Skeletal muscle tissue (tissue), 4 donors: ENCODE measurements around the gene OAS3. TPM values are rescaled to one million over a fixed set of nuclear protein-coding genes. Genes with fewer than 3 reads are reported as not detected.

Source experiments
- H3K27ac ChIP-seq: one replicate; pipeline ENCODE4 v1.7.0; 2013; ENCODE audit warnings: mild to moderate bottlenecking, low read depth, low read length, inconsistent platforms
- H3K27me3 ChIP-seq, 3 donors: one replicate each; pipeline ENCODE4 v1.7.0; 2013; ENCODE audit warnings: low read length in 3 of 3; ENCODE audit not compliant: control insufficient read depth in 3 of 3, insufficient read depth in 3 of 3
- H3K36me3 ChIP-seq, 3 donors: one replicate each; pipeline ENCODE4 v1.7.0; 2013; ENCODE audit warnings: low read length in 3 of 3; ENCODE audit not compliant: control insufficient read depth in 3 of 3, insufficient read depth in 3 of 3
- H3K4me1 ChIP-seq, 3 donors: one replicate each; pipeline ENCODE4 v1.7.0; 2013; ENCODE audit warnings: low read length in 3 of 3, mild to moderate bottlenecking in 3 of 3; ENCODE audit not compliant: control insufficient read depth in 3 of 3, insufficient read depth in 3 of 3
- H3K4me3 ChIP-seq, 3 donors: one replicate each; pipeline ENCODE4 v1.7.0; 2013; ENCODE audit warnings: low read length in 3 of 3
- H3K9ac ChIP-seq, 3 donors: one replicate each; pipeline ENCODE4 v1.7.0; 2013; ENCODE audit warnings: low read length in 3 of 3, mild to moderate bottlenecking in 3 of 3, moderate library complexity in 2 of 3, low read depth in 1 of 3
- H3K9me3 ChIP-seq, 3 donors: one replicate each; pipeline ENCODE4 v1.7.0; 2013; ENCODE audit warnings: low read length in 3 of 3; ENCODE audit not compliant: control insufficient read depth in 3 of 3
- total RNA-seq: library from RNA; depleted of rRNA; stranded (reverse); fragments of >200 nt; gene quantifications from one replicate; pipeline ENCODE4 v1.2.3, GENCODE V29; 2014
- donor health status: Osteomylitis.

Gene OAS3
- total RNA-seq, 1 donor from 2014 or later, result 6.3 TPM

DNA sequence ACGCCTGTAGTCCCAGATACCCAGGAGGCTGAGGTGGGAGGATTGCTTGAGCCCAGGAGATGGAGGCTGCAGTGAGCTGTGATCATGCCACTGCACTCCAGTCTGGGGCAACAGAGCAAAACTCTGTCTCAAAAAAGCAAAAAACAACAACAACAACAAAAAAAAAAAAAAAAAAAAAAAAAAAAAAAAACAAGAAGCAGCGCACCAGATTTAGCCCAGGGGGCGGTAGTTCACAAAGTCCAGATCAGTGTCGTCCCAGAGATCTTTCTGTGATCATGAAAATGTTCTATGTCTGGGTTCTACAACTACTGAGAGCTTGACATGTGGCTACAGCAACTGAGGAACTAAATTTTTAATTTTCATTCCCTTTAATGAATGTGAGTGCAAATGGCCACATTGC, 67.5 kb downstream of the OAS3 start:
- Histone ChIP-seq H3K36me3 (peaks cover 2 to 16% (median 3%) of the 10 kb centered on the region in 3 donors), H3K9me3 (no peaks in the 10 kb centered on the region), H3K27me3 (peaks cover 0 to 7% (median 0%) of the 10 kb centered on the region in 3 donors), H3K4me1 (no peaks in the 10 kb centered on the region), H3K27ac (no peak overlapping the region), H3K4me3 (no peak overlapping the region), H3K9ac (no peak overlapping the region)

DNA sequence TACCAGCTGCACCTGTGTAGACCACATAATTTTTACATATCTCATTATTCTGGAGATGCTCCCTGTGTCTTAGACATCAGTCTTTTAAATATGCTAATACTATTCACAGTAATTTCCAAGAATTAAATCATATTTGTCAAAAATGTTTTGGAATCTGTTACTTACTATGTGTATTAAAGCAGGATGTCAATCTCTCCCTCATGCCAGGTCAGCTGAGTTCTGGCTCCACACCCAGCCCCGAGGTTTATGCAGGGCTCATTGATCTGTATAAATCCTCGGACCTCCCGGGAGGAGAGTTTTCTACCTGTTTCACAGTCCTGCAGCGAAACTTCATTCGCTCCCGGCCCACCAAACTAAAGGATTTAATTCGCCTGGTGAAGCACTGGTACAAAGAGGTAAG, 67.9 kb downstream of the OAS3 start:
- Histone ChIP-seq H3K4me1 (no peaks in the 10 kb centered on the region), H3K9me3 (no peaks in the 10 kb centered on the region), H3K4me3 (no peak overlapping the region), H3K36me3 (peaks cover 2 to 16% (median 3%) of the 10 kb centered on the region in 3 donors), H3K27me3 (peaks cover 0 to 7% (median 0%) of the 10 kb centered on the region in 3 donors), H3K9ac (no peak overlapping the region), H3K27ac (no peak overlapping the region)

DNA sequence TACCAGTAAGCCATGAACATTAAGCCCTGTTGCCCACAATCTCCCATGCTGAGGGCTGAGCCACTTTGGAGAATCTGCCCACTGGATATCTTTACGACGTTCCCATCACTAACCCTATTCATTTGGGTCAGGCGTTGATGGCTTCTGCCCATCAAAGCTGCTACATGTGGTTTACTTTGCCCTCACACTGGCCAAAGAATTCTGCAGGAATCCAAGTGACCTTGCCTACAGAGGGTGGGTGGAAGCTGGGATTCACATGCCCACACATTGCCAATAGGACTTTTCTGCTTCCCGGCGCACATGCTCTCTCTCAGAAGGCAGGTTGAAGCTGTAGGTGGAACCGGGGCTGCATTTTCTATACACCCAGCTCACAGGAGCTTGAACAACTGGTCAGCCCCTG, 68.4 kb downstream of the OAS3 start:
- Histone ChIP-seq H3K27me3 (peaks cover 0 to 7% (median 0%) of the 10 kb centered on the region in 3 donors), H3K36me3 (peaks cover 2 to 16% (median 3%) of the 10 kb centered on the region in 3 donors), H3K27ac (no peak overlapping the region), H3K9ac (no peak overlapping the region), H3K4me3 (no peak overlapping the region), H3K9me3 (no peaks in the 10 kb centered on the region), H3K4me1 (no peaks in the 10 kb centered on the region)

DNA sequence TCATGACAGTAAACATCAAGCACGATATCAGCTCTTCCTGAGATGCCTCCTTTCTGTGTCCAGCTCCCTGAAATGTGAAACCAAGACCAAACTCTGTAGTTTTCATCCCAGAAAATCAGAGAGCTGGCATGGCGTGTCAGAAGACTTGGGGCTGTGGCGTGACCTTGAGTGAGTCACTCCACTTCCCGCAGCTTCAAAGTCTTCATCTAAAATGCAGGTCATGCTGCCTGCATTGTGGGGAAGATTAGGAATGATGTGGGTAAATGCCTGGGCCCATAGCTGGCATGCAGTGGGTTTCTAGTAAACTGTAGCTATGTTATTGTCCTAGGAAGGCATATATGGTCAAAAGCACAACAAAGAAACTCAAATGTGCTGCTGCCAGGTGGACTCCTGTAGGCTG, 68.9 kb downstream of the OAS3 start:
- Histone ChIP-seq H3K36me3 (peaks cover 2 to 16% (median 3%) of the 10 kb centered on the region in 3 donors), H3K27me3 (peaks cover 0 to 6% (median 0%) of the 10 kb centered on the region in 3 donors), H3K27ac (no peak overlapping the region), H3K9ac (no peak overlapping the region), H3K4me3 (no peak overlapping the region), H3K4me1 (no peaks in the 10 kb centered on the region), H3K9me3 (no peaks in the 10 kb centered on the region)

DNA sequence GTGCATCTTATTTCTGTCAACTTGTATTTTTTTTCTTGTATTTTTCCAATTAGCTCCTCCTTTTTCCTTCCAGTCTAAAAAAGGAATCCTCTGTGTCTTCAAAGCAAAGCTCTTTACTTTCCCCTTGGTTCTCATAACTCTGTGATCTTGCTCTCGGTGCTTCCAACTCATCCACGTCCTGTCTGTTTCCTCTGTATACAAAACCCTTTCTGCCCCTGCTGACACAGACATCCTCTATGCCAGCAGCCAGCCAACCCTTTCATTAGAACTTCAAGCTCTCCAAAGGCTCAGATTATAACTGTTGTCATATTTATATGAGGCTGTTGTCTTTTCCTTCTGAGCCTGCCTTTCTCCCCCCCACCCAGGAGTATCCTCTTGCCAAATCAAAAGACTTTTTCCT, 72.4 kb downstream of the OAS3 start:
- no peaks in the 10 kb centered on the region for H3K4me1 ChIP-seq
- no peak overlapping the region for H3K9ac ChIP-seq
- H3K4me3 ChIP-seq, result no peak overlapping the region
- H3K27me3 ChIP-seq, result peaks cover 0 to 7% (median 7%) of the 10 kb centered on the region in 3 donors
- peaks cover 0 to 12% (median 2%) of the 10 kb centered on the region in 3 donors for H3K36me3 ChIP-seq
- no peaks in the 10 kb centered on the region for H3K9me3 ChIP-seq
- no peak overlapping the region for H3K27ac ChIP-seq

DNA sequence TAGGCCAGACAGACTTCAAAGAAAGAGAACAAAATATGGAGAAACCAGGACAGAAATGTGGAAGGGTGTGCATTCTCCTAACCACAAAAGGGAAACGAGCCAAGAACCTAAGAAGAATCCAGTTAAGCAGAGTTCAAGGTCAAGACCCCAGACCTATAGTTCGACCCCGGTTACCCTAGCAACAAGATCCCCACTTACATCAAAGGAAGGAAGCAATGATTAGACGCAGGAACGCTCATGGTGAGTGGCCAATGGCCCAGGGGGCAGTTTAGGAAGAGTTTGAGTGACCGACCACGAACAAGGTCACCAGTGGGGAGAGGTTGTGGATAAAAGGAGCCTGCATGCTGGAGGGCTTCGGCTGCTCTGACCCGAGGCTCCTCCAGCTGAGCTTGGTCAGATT, 76.3 kb downstream of the OAS3 start:
- no peaks in the 10 kb centered on the region for H3K36me3 ChIP-seq
- no peaks in the 10 kb centered on the region for H3K9me3 ChIP-seq
- no peak overlapping the region for H3K27ac ChIP-seq
- H3K9ac ChIP-seq, result no peak overlapping the region
- H3K27me3 ChIP-seq, result peaks cover 0 to 12% (median 12%) of the 10 kb centered on the region in 3 donors
- H3K4me1 ChIP-seq, result no peaks in the 10 kb centered on the region
- H3K4me3 ChIP-seq, result no peak overlapping the region

DNA sequence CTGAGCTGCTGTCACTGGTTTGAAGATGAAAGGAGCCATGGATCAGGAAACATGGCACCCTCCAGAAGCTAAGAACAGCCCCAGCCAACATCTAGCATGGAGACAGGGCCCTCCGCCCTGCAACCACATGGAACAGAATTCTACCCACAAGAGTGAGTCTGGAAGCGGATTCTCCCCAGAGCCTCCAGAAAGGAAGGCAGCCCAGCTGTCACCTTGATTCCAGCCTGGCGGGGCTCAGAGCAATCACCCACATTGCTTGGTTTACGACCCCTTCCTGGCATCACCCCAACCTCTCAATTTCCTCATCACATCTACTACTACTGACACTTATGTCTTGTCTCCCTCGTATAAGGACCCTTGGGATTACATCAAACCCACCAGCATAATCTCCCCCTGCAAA, 78.5 kb downstream of the OAS3 start:
- H3K4me1 ChIP-seq, result no peaks in the 10 kb centered on the region
- H3K9me3 ChIP-seq, result no peaks in the 10 kb centered on the region
- H3K27ac ChIP-seq, result no peak overlapping the region
- H3K4me3 ChIP-seq, result no peak overlapping the region
- H3K9ac ChIP-seq, result no peak overlapping the region
- no peaks in the 10 kb centered on the region for H3K36me3 ChIP-seq
- H3K27me3 ChIP-seq, result peaks cover 0 to 18% (median 12%) of the 10 kb centered on the region in 3 donors

DNA sequence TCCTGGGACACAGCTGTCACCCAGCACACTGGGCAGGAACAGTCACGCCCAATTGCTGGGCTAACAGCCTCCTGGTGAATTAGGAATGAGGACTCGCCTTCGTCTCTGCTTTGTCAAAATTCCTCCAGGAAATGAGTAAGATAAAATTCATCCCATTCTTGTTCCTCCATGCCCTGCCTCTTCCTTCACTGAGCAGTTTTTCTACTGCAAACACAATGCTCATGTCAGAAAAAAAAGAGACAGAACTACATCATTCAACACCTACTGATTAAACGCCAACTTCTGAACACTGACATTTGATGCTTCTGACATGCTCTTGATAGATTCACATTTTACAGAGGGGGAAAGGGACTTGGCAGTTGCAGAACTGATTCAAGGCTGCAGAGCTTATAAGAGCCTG, 80.8 kb downstream of the OAS3 start:
- Histone ChIP-seq H3K4me1 (no peaks in the 10 kb centered on the region), H3K27me3 (peaks cover 0 to 18% (median 16%) of the 10 kb centered on the region in 3 donors), H3K27ac (no peak overlapping the region), H3K9me3 (no peaks in the 10 kb centered on the region), H3K4me3 (no peak overlapping the region), H3K36me3 (no peaks in the 10 kb centered on the region), H3K9ac (no peak overlapping the region)

DNA sequence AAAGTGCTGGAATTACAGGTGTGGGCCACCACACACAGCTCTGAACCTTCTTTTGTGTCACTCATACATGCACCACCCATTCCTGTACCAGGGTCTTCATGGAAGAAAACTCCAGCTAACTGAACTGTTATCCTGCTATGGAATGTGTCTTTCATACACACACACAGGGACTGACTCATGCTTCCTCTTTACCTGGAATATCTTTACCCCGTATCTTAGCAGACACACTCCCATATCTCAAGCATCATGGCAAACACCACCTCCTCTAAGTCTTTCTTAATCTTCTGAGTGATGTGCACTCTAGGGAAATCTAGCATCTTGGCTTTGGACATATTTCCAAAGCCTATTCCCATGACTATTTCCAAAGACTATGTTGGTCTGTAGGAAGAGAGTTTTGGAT, 83.2 kb downstream of the OAS3 start:
- Histone ChIP-seq H3K36me3 (no peaks in the 10 kb centered on the region), H3K27ac (no peak overlapping the region), H3K4me3 (no peak overlapping the region), H3K9me3 (no peaks in the 10 kb centered on the region), H3K4me1 (no peaks in the 10 kb centered on the region), H3K27me3 (peaks cover 0 to 11% (median 9%) of the 10 kb centered on the region in 3 donors), H3K9ac (no peak overlapping the region)
